ENCODE data around the gene CFI. TPM values are rescaled to one million over a fixed set of nuclear protein-coding genes. Genes with fewer than 3 reads are reported as not detected.

Gene CFI
- total RNA-seq, result 1.3 and 1.9 TPM in 2 replicates

GRCh38 chr4:109801895-109802319 lies at the start of gene CFI:
Gene CFI (minus strand): TSS chr4:109801999. CDS start chr4:109801971, 28 bp downstream.

DNA sequence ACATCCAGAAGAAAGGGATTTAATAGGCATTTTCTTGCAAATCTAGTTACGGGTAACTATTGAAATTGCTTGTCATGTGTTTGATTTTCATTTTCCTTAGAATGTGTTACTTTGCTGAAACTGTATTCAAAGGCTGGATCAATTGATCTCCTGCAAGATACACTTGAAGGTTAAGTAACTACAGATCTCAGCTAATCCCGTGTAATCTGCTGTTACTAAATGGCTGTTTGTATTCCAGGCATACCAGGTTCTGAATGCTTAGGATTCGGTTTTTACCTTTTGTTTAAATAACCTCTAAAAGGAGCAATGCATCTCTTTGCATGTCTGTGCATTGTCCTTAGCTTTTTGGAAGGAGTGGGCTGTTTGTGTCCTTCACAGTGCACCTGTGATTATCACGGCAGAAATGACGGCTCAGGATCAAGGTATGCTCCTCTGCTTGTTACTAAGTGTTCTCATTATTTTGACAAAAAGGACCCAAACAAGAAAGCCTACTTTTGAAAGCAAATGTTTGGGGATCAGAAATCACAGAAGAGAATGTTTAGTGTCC lies 46.2 kb upstream of the CFI start, which contains the start of gene LRIT3:
Gene LRIT3 (plus strand): TSS at position 212 of the 547 bp plus-strand sequence. CDS start 95 bp downstream, at position 307.

DNA sequence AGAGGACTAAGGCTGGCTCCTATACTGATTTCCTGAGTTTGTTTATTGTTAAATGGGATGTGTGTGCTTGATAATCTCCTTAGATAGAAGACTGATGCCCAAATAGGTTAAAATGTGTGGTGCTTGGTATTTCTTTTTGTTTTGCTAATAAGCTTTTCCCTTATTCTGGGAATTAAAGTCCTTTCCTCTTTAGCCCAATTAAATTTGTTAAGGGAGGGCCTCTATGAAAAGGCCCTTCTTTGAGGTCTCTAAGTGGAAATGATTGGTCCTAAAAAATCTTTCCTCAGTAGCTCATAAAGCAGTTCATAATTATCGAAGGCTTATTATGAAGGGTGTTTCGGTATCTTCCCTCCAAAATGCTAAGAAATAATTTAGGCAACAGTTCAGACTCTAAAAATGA lies 25.9 kb upstream of the CFI start, which contains the start of gene RRH:
Gene RRH (plus strand): TSS at position 301 of the 400 bp plus-strand sequence. CDS start 56 bp downstream, at position 357.

DNA sequence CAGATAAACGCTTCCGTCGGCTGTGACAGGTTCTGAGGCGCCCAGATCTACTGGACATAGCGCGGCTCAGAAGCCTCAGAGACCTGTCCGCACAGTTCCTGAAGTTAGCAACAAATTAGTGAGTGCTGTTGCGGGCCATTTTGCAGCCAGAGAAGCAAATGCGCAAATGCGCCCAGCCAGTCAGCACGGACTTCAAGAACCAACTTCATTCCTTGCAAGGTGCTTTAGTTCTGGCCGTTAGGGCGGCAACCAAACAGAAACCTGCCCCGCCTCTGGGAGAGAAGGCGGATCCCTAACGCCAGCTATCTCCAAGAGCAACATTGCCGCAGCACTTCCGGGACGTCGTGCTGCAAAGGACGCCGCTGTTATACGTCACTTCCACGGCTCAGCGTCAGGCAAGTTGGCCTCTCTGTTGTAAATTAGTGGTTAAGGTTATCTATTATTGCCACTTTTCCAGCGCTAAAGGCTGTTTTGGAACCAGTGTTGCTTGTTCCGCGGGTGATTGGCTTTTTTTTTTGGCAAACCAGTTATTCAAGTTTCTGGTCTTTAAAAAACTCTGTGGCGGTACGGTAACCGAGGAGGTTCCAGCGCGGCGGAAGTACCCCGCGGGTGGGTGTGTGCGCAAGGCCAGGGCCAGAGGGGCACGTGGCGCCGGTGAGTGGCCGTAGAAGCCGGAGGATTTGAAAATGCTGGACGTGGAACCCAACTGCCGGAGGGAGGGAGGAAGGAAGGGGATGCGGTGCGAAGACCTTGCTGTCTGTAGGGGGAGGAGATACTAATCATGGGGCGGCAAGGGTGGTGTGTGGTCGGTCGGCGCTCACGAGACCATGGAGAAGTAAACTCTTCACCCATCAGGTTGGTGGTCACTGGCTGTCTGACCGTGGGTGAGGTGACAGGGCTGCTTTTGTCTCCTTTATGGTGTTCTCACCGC lies 13.6 kb upstream of the CFI start, which contains the start of gene GAR1:
Gene GAR1 (plus strand): TSS at position 612 of the 931 bp plus-strand sequence. CDS start 403 bp downstream, outside the sequence.

GRCh38 chr4:109729718-109730618 lies 71.8 kb downstream of the CFI start, which contains the start of gene PLA2G12A:
Gene PLA2G12A (minus strand): TSS chr4:109730070. CDS start chr4:109729809, 261 bp downstream.

DNA sequence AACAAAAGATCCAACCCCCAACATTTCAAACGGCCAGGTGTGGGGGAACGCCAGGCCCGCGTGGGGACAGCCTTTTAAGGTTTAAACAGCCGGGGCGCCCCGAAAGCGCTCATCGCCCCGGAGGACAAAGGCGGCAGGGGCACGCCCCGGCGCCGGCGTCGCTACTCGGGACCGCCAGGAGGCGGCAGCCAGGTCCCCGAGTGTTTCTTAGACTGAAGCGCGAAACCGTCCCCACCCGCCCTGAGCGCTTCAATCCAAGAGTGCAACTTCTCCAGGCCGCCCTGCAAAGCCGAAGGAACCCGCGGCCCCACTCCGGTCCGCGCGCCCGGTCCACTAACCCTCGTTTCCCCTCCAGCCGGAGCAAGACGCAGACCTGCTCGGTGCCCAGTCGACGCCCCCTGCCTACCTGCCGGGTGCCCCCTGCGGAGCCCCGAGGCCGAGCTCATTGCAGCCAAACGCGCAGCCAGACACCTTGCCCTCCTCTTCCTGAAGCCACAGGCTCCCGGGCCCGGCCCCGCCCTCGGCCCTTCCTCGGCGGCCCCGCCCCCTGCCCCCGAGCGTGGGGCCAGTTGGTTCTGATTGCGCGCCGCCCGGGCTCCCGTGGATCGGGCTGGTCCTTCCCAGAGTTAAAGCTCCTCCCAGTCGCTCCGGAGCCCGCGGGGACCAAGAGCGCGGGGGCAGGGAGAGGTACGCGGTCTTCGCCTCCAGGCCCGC lies 98.7 kb downstream of the CFI start, which contains the start of gene CASP6:
Gene CASP6 (minus strand): TSS at position 496 of the 714 bp plus-strand sequence. CDS start 50 bp downstream, at position 446.

Other genes starting within 250 kb of the CFI start
- 51.0 and 57.3 TPM in 2 replicates for gene MCUB, start 241.8 kb downstream of the CFI start, total RNA-seq
- 37.7 and 43.7 TPM in 2 replicates for gene CASP6, start 98.6 kb downstream of the CFI start, total RNA-seq
- gene PLA2G12A, start 71.9 kb downstream of the CFI start, total RNA-seq, result 13.6 and 31.2 TPM in 2 replicates
- gene GAR1, start 13.8 kb upstream of the CFI start, total RNA-seq, result 10.3 and 10.8 TPM in 2 replicates
- not detected in 2 replicates for gene RRH, start 26.0 kb upstream of the CFI start, total RNA-seq
- not detected in 2 replicates for gene LRIT3, start 46.1 kb upstream of the CFI start, total RNA-seq
- gene EGF, start 110.9 kb upstream of the CFI start, total RNA-seq, result 0.15 TPM in 1 of 2 replicates, not detected in the other